ENCODE results near the gene SLC22A17.

SLC22A17 gene

GRCh38 chr14:23322568-23323517, 29.8 kb downstream of the SLC22A17 start:
- Mint-ChIP-seq H3K27ac (peak overlapping the region; percentile 95), H3K4me3 (peak overlapping the region; percentile 94), H3K4me1 (peaks cover 36% of the 10 kb centered on the region), H3K36me3 (ENCODE audit: low read depth) (peaks cover 38% of the 10 kb centered on the region), H3K27me3 (peaks cover 2% of the 10 kb centered on the region), H3K9me3 (no peaks in the 10 kb centered on the region)
- ATAC-seq (no peak), DNase-seq (no peak)

GRCh38 chr14:23321572-23322547, 30.8 kb downstream of the SLC22A17 start:
- no peaks in the 10 kb centered on the region for H3K9me3 Mint-ChIP-seq

GRCh38 chr14:23320584-23321571, 31.8 kb downstream of the SLC22A17 start, which contains the start of gene PABPN1:
Gene PABPN1, plus strand, starts transcription at chr14:23321457. Its CDS starts 13 bp downstream, at chr14:23321470.
- Mint-ChIP-seq H3K4me1 (peaks cover 36% of the 10 kb centered on the region), H3K36me3 (ENCODE audit: low read depth) (peaks cover 34% of the 10 kb centered on the region), H3K27ac (peak within 1 kb of the TSS; percentile 95), H3K27me3 (peaks cover 2% of the 10 kb centered on the region), H3K9me3 (no peaks in the 10 kb centered on the region), H3K4me3 (peak within 1 kb of the TSS; percentile 94)
- peak; percentile 93 for ATAC-seq
- DNase-seq: peak; percentile 95

More at GRCh38 chr14:23321572-23322547, 30.8 kb downstream of the SLC22A17 start:
- H3K4me1 Mint-ChIP-seq: peaks cover 36% of the 10 kb centered on the region
- peaks cover 2% of the 10 kb centered on the region for H3K27me3 Mint-ChIP-seq
- H3K27ac Mint-ChIP-seq: peak overlapping the region; percentile 95
- peak; percentile 26 for ATAC-seq
- peak overlapping the region; percentile 94 for H3K4me3 Mint-ChIP-seq
- H3K36me3 Mint-ChIP-seq (ENCODE audit: low read depth): peaks cover 38% of the 10 kb centered on the region
- peak; percentile 72 for DNase-seq

- peaks cover 28% of the 10 kb centered on the region for H3K36me3 Mint-ChIP-seq (ENCODE audit: low read depth)
- ATAC-seq (no peak), DNase-seq (no peak)
- H3K9me3 Mint-ChIP-seq: no peaks in the 10 kb centered on the region
- peaks cover 36% of the 10 kb centered on the region for H3K4me1 Mint-ChIP-seq
- H3K27me3 Mint-ChIP-seq: peaks cover 2% of the 10 kb centered on the region
- peak overlapping the region; percentile 94 for H3K4me3 Mint-ChIP-seq
- peak overlapping the region; percentile 95 for H3K27ac Mint-ChIP-seq
Observed at GRCh38 chr14:23319746-23320583, 32.7 kb downstream of the SLC22A17 start.

GRCh38 chr14:23316300-23316699, 36.4 kb downstream of the SLC22A17 start:
- DNase-seq (no peak), ATAC-seq (no peak)
- H3K4me1 Mint-ChIP-seq: peaks cover 15% of the 10 kb centered on the region
- no peaks in the 10 kb centered on the region for H3K9me3 Mint-ChIP-seq
- no peak overlapping the region for H3K4me3 Mint-ChIP-seq
- no peaks in the 10 kb centered on the region for H3K36me3 Mint-ChIP-seq (ENCODE audit: low read depth)
- peaks cover 2% of the 10 kb centered on the region for H3K27me3 Mint-ChIP-seq
- H3K27ac Mint-ChIP-seq: no peak overlapping the region

- H3K27ac Mint-ChIP-seq: no peak overlapping the region
- no peak for DNase-seq
- no peaks in the 10 kb centered on the region for H3K36me3 Mint-ChIP-seq (ENCODE audit: low read depth)
- no peaks in the 10 kb centered on the region for H3K9me3 Mint-ChIP-seq
- no peak for ATAC-seq
- H3K4me1 Mint-ChIP-seq: peaks cover 9% of the 10 kb centered on the region
- peaks cover 19% of the 10 kb centered on the region for H3K27me3 Mint-ChIP-seq
- H3K4me3 Mint-ChIP-seq: no peak overlapping the region
Observed at GRCh38 chr14:23310546-23310945, 42.1 kb downstream of the SLC22A17 start.

GRCh38 chr14:23308721-23309445, 43.8 kb downstream of the SLC22A17 start:
- Mint-ChIP-seq H3K4me1 (peaks cover 9% of the 10 kb centered on the region), H3K27ac (no peak overlapping the region), H3K4me3 (no peak overlapping the region), H3K36me3 (ENCODE audit: low read depth) (no peaks in the 10 kb centered on the region), H3K27me3 (peaks cover 23% of the 10 kb centered on the region), H3K9me3 (no peaks in the 10 kb centered on the region)
- ATAC-seq: no peak
- no peak for DNase-seq

- ATAC-seq (no peak), DNase-seq (no peak)
- Mint-ChIP-seq H3K4me1 (peaks cover 12% of the 10 kb centered on the region), H3K27ac (no peak overlapping the region), H3K27me3 (peaks cover 23% of the 10 kb centered on the region), H3K9me3 (no peaks in the 10 kb centered on the region), H3K36me3 (ENCODE audit: low read depth) (no peaks in the 10 kb centered on the region), H3K4me3 (no peak overlapping the region)
Observed at GRCh38 chr14:23307687-23308644, 44.7 kb downstream of the SLC22A17 start.

- H3K9me3 Mint-ChIP-seq: no peaks in the 10 kb centered on the region
- H3K36me3 Mint-ChIP-seq (ENCODE audit: low read depth): peaks cover 2% of the 10 kb centered on the region
- DNase-seq: no peak
- ATAC-seq: no peak
- peaks cover 23% of the 10 kb centered on the region for H3K27me3 Mint-ChIP-seq
- no peak overlapping the region for H3K27ac Mint-ChIP-seq
- peak overlapping the region; percentile 42 for H3K4me3 Mint-ChIP-seq
- H3K4me1 Mint-ChIP-seq: peaks cover 16% of the 10 kb centered on the region
Observed at GRCh38 chr14:23307146-23307530, 45.5 kb downstream of the SLC22A17 start.

- peaks cover 16% of the 10 kb centered on the region for H3K4me1 Mint-ChIP-seq
- H3K27me3 Mint-ChIP-seq: peaks cover 23% of the 10 kb centered on the region
- no peaks in the 10 kb centered on the region for H3K9me3 Mint-ChIP-seq
- ATAC-seq (no peak), DNase-seq (peak; percentile 40)
- H3K27ac Mint-ChIP-seq: no peak within 1 kb of the TSS
- peak within 1 kb of the TSS; percentile 42 for H3K4me3 Mint-ChIP-seq
- peaks cover 2% of the 10 kb centered on the region for H3K36me3 Mint-ChIP-seq (ENCODE audit: low read depth)
Observed at GRCh38 chr14:23306412-23307145, 46.1 kb downstream of the SLC22A17 start, which contains the start of gene BCL2L2. Gene BCL2L2, plus strand, starts transcription at chr14:23306833. Its CDS starts 935 bp downstream, at chr14:23307768.

Data from activated naive CD8-positive, alpha-beta T cell treated with anti-CD3 and anti-CD28 coated beads, Interleukin-2, amount 50 U/mL, for 24 hours (primary cell).